Aorta (tissue), 5 donors: ENCODE measurements around the gene ISLR. TPM values are rescaled to one million over a fixed set of nuclear protein-coding genes. Genes with fewer than 3 reads are reported as not detected.

Source experiments
- ATAC-seq: fragments of 200-7000 bp; cut with Tn5 transposase; one replicate; pipeline ENCODE4 v1.9.1; 2022; ENCODE audit warnings: moderate library complexity; ENCODE audit not compliant: low FRiP score
- DNase-seq, 2 donors: peaks; one replicate each; pipeline ENCODE4 v3.0.0-alpha.2; 2020
- H3K27ac ChIP-seq, 2 donors: one replicate each; pipeline ENCODE4 v1.5.1; 2013; ENCODE audit warnings: low read length in 2 of 2, mild to moderate bottlenecking in 2 of 2, moderate library complexity in 2 of 2, control low read depth in 1 of 2, inconsistent platforms in 1 of 2, low read depth in 1 of 2
- H3K27me3 ChIP-seq, 2 donors: one replicate each; pipeline ENCODE4 v1.6.1; 2013; ENCODE audit warnings: control low read depth in 1 of 2, low read length in 1 of 2, mild to moderate bottlenecking in 1 of 2, moderate library complexity in 1 of 2; ENCODE audit not compliant: insufficient read depth in 2 of 2, control insufficient read depth in 1 of 2
- H3K36me3 ChIP-seq, 2 donors: one replicate each; pipeline ENCODE4 v1.6.1; 2013; ENCODE audit warnings: control low read depth in 1 of 2, low read length in 1 of 2, mild to moderate bottlenecking in 1 of 2; ENCODE audit not compliant: insufficient read depth in 2 of 2, control insufficient read depth in 1 of 2
- H3K4me1 ChIP-seq, 2 donors: one replicate each; pipeline ENCODE4 v1.6.1; 2013; ENCODE audit warnings: low read length in 2 of 2, control low read depth in 1 of 2, mild to moderate bottlenecking in 1 of 2, moderate library complexity in 1 of 2; ENCODE audit not compliant: insufficient read depth in 2 of 2, control insufficient read depth in 1 of 2
- H3K4me3 ChIP-seq, 2 donors: one replicate each; pipeline ENCODE4 v1.5.1; 2013; ENCODE audit warnings: low read length in 2 of 2, control low read depth in 1 of 2, mild to moderate bottlenecking in 1 of 2
- H3K9me3 ChIP-seq: one replicate; pipeline ENCODE4 v1.6.1; 2013; ENCODE audit warnings: mild to moderate bottlenecking, low read length; ENCODE audit not compliant: control insufficient read depth
- WGBS, 2 donors: extraction: QIAGEN DNeasy Blood & Tissue Kit; methylation state at CpG; one replicate each; pipeline ENCODE4 v1.1.7; 2013; 5-methylcytosine and 5-hydroxymethylcytosine counted together
- intact Hi-C, 2 donors: fragments of 100-400 bp; cut with DNase I; formaldehyde crosslinking; loops; one replicate each; pipeline versions ENCODE4 v1.14.2 to v1.15.0; 2022
- polyA plus RNA-seq, 2 donors: library from polyadenylated mRNA; stranded (reverse); fragments of 200-250 nt; gene quantifications; one replicate each; pipeline ENCODE4 v1.2.3, GENCODE V29; 2013
- total RNA-seq, 2 donors: library from RNA; stranded (reverse); fragmentation: NEBNext Ultra II Directional; extraction: Animal tissue kit (Norgen Biotek cat#: 25700); gene quantifications; one replicate each; pipeline ENCODE4 v1.2.1, GENCODE V29; 2021
- donor health status: healthy with polysubstance abuse.
- donor health status: Bipolar disorder and iron deficiency.
- donor health status: DM: no; HTN: no; CAD: no.
- donor health status: DM: no; HTN: no; CAD: no.
- donor health status: DM: yes; HTN: yes; CAD: no.

The ISLR gene
- total and polyA plus RNA-seq, 4 donors = 24.8 to 111 (median 82.2) TPM

DNA sequence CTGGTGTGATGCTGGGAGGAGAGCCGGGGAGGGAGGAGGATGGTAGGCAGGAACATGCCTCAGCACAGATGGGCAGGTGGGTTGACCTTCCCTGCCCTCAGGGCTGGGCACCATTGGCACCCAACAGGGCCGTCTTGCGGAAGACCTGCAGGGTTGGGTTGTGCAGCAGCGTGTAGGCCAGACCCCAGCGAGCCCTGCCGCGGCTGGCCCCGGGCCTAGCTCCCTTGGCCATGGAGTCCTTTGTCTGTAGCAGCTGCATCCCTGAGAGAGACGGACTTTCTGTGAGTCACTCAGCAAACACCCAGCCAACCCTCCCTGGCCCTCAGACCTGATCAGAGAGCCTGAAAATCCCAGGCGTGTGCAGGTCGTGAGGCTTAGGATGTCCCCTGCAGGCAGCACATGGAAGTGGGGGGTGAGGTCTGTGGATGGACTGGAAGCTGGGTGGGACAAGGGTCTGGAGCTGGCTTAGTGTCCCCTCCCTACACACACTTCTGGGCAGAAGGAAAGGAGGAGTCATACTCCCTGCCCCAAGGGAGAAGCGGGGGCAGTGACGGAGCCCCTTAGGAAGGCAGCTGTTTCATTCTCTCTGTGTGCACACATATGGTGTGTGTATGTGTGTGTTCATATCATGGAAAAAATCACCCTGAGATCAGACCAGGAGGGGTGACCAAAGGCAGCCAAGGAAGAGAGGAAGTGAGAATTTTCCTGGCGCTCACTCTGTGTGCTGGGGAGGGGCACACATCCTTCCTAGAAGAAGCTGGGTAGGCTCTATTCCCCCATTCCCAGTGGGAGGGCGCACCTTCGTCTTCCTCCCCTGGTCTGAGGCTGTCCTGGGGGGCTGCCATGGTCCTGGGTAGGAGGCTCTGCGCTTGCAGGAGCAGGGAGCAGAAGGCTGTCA is 6.7 kb downstream of the ISLR start:
- DNase-seq = peak in 1 of 2 donors; percentile 80
- no peak overlapping the region for H3K4me3 ChIP-seq
- H3K27ac ChIP-seq = peak overlapping the region in 1 of 2 donors; percentile 54
- no peaks in the 10 kb centered on the region for H3K27me3 ChIP-seq
- intact Hi-C loops = loop anchor here in 1 of 2 donors (1.0 to 2.0 kb wide), 3 partner anchors 21 to 60 kb away; no protein-coding TSS in a partner anchor
- WGBS, 2 donors = 36 to 42% methylated on average over 17 of the region's 17 CpGs
- H3K36me3 ChIP-seq = no peaks in the 10 kb centered on the region
- H3K9me3 ChIP-seq = no peaks in the 10 kb centered on the region
- H3K4me1 ChIP-seq = no peaks in the 10 kb centered on the region
- peak; percentile 36 for ATAC-seq

DNA sequence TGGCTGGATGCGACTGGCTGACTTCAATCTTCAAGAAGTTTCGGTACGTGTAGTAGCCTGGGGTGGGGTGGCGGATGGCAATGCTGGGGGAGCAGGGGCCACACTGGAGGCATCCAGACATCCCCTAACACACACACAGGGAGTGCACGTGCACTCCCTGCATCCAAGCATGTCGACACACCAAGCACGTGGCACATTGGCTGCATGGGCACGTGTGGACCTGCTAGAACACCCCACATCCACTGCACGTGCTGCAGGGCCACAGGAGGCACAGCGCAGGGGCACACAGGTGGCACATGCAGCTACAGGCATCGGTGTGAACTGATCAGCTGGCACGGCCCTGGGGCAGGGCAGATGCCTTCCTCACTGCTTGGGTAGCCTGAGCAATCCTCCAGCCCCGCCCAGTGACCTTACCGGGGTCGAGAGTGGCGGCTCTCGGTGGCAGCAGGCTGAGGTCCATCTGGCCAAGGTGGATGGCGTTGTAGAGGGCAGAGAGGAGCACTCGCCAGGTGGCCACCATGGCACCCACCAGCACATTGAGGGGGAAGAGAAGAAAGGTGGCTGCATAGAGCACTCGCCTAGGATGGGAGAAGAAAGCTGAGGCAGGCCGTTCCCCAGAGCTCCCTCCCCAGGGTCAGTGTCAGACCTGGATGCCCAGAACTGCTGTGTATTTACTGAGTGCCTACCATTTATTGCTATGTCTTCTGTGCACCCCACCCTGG is 7.5 kb downstream of the ISLR start:
- peak; percentile 33 to 65 for DNase-seq
- Histone ChIP-seq H3K27ac (no peak overlapping the region), H3K9me3 (no peaks in the 10 kb centered on the region)

DNA sequence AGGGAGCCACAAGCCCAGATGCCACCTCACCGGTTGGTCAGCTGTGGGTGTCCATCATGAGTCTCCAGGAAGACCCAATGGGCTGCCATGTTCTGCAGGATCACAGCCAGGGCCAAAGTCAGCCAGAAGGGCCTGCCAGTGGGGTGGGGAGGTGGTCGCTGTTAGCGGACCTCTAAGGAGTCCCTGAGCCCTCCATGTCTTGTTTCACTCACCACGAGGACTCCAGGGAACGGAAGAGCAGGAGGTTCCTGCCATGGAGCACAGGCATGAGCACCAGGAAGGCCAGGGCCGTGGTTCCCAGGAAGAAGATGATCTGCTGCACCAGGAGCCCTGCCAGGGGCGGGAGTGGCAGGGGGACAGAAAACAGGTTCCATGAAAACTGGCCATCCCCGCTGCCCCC is 8.6 kb downstream of the ISLR start:
- intact Hi-C loops = no loop called here
- peak; percentile 34 to 52 for DNase-seq
- H3K9me3 ChIP-seq = no peaks in the 10 kb centered on the region
- no peak for ATAC-seq
- H3K4me1 ChIP-seq = no peaks in the 10 kb centered on the region
- WGBS, 2 donors = 97 to 99% methylated on average over 8 of the region's 8 CpGs
- no peaks in the 10 kb centered on the region for H3K36me3 ChIP-seq
- no peaks in the 10 kb centered on the region for H3K27me3 ChIP-seq
- no peak overlapping the region for H3K4me3 ChIP-seq
- no peak overlapping the region for H3K27ac ChIP-seq

More for the DNA sequence above, 7.5 kb downstream of the ISLR start:
- no peaks in the 10 kb centered on the region for H3K27me3 ChIP-seq
- no peaks in the 10 kb centered on the region for H3K36me3 ChIP-seq
- H3K4me1 ChIP-seq = no peaks in the 10 kb centered on the region
- no peak for ATAC-seq
- WGBS, 2 donors = 93 to 95% methylated on average over 21 of the region's 21 CpGs
- H3K4me3 ChIP-seq = no peak overlapping the region
- intact Hi-C loops = no loop called here

DNA sequence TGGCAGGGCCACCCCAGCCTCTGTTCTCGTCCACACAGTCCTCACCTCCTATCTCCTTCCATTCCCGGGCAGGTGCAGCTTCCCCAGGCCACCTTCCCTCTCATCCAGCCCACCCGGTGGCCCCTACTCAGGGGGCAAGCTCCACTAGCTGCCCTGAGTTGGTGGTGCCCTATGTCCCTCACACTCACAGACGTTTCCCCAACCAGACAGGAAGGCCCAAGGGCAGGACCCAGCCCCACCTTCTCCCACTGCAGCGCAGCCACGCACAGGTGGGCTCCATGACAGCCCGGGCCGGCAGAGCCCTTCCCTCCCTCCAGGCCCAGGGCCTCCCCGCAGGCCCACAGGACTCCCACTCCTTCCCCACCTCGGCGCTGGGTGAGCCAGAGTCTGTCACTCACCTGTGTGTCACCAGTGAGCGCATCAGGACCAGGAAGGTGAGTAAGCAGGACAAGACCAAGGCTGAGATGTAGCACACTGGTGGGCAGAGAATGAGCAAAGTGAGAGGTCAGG is 11.1 kb downstream of the ISLR start:
- ATAC-seq = no peak
- no peaks in the 10 kb centered on the region for H3K4me1 ChIP-seq

DNA sequence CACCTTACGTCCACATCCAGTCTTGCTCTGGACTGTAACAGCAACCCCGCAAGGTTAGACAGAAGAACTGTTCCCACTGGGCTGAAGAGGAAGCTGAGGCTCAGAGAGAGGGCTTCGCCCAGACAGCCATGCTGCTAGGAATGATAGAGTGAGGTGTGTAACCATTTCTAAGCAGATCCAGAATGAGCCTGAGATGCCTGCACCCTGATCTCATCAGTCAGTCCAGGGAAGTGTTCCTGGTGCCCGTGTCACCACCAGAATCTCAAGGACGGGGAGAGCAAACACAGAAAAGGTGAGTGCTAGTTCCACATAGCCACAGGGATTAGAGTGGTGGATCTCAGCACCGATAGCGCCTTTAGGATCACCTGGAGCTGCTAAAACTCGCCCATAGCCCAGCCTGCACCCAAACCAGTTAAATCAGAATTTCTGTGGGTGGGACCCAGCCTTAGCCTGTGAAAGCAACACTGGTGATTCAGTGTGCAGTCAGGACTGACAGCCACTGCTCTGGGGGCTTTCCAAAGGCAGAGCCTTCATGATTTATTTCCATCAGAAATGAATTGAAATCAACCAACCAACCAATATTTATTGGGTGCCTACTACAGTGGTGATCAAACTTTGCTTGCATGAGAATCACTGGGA is 12.3 kb downstream of the ISLR start:
- H3K9me3 ChIP-seq = no peaks in the 10 kb centered on the region
- DNase-seq (no peak), ATAC-seq (no peak)
- intact Hi-C loops = no loop called here
- WGBS, 2 donors = 82 to 87% methylated on average over 8 of the region's 8 CpGs
- no peak overlapping the region for H3K27ac ChIP-seq
- H3K4me3 ChIP-seq = no peak overlapping the region
- H3K4me1 ChIP-seq = no peaks in the 10 kb centered on the region
- no peaks in the 10 kb centered on the region for H3K27me3 ChIP-seq
- no peaks in the 10 kb centered on the region for H3K36me3 ChIP-seq

More for the DNA sequence above, 11.1 kb downstream of the ISLR start:
- Histone ChIP-seq H3K4me3 (no peak overlapping the region), H3K9me3 (no peaks in the 10 kb centered on the region), H3K27me3 (no peaks in the 10 kb centered on the region), H3K27ac (no peak overlapping the region), H3K36me3 (no peaks in the 10 kb centered on the region)
- intact Hi-C loops = no loop called here
- WGBS, 2 donors = 88% methylated on average over 12 of the region's 12 CpGs
- DNase-seq = peak; percentile 47 to 64

DNA sequence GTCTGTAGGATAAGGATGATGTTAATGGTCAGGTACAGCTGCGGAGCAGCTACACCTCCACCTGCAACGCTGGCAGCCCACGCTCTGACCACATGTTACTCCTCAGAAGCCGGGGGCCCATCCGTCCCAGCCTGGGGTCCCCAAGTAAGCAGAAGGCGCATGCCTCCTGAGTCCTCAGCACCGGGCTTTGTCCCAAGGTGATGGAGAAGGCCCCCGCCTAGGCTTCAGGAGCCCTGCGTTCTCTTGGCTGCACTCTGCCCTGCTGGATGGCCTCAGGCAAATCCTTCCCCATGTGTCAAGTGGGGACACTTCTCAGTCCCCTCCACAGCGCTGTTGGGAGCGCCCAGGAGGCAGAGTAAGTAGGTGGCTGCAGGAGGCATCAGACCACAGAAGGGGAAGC is 14.7 kb downstream of the ISLR start:
- WGBS, 2 donors = 92 to 96% methylated on average over 11 of the region's 11 CpGs
- no peaks in the 10 kb centered on the region for H3K9me3 ChIP-seq

DNA sequence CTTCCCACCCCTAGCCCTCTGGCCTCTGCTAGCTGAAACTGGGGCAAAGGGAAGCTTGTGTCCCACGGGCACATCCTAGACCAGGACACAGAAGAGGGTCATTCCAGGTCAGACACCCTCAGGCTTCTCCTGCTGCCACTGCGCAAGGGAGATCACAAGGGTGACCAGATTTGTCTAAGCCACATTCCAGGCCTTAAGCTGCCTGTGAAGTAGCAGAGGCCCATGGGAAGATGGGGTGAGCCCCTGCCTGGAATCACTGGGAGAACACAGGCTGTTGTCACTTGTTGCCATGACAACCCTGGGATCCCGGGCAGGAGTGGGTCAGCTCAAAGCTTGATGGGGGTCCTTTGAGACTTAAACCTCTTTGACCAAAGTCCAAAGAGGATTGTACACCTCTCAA is 18.3 kb downstream of the ISLR start:
- no peak overlapping the region for H3K27ac ChIP-seq
- intact Hi-C loops = no loop called here
- ATAC-seq (no peak), DNase-seq (no peak)
- no peaks in the 10 kb centered on the region for H3K36me3 ChIP-seq
- 75 to 76% methylated on average over 3 of the region's 3 CpGs for WGBS, 2 donors
- H3K4me1 ChIP-seq = no peaks in the 10 kb centered on the region
- H3K4me3 ChIP-seq = no peak overlapping the region
- H3K27me3 ChIP-seq = no peaks in the 10 kb centered on the region
- H3K9me3 ChIP-seq = no peaks in the 10 kb centered on the region

More for the DNA sequence above, 14.7 kb downstream of the ISLR start:
- intact Hi-C loops = no loop called here
- ATAC-seq = no peak
- Histone ChIP-seq H3K4me3 (no peak overlapping the region), H3K27me3 (no peaks in the 10 kb centered on the region), H3K4me1 (no peaks in the 10 kb centered on the region), H3K27ac (no peak overlapping the region), H3K36me3 (no peaks in the 10 kb centered on the region)
- DNase-seq = no peak

DNA sequence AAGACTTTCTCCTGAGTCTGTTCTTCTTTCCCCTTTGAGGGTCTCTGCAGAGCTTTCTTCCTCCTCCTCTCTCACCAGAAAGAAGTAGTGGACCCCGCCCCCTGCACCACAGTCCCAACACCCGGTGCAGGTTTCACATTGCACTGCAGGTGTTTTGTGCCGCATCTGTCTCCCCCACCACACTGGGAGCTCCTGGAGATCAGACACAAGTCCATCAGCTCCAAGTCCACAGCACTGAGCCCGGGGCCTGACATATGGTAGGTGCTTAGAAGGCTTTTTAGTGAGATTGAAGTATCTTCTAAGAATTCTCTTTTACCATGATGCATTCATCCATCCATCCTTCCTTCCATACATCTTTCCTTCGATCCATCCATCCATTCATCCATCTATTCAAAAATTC is 19.2 kb downstream of the ISLR start:
- WGBS, 2 donors = 91 to 93% methylated on average over 5 of the region's 5 CpGs
- DNase-seq = no peak

More for the DNA sequence above, 19.2 kb downstream of the ISLR start:
- Histone ChIP-seq H3K27me3 (no peaks in the 10 kb centered on the region), H3K9me3 (no peaks in the 10 kb centered on the region), H3K4me1 (no peaks in the 10 kb centered on the region), H3K4me3 (no peak overlapping the region), H3K27ac (no peak overlapping the region), H3K36me3 (no peaks in the 10 kb centered on the region)
- intact Hi-C loops = no loop called here
- ATAC-seq = no peak
